ENCODE measurements around the gene FHIT. TPM values are rescaled to one million over a fixed set of nuclear protein-coding genes. Genes with fewer than 3 reads are reported as not detected.

FHIT gene
- total RNA-seq, 1 donor from 2014 or later: 8.5 TPM

DNA sequence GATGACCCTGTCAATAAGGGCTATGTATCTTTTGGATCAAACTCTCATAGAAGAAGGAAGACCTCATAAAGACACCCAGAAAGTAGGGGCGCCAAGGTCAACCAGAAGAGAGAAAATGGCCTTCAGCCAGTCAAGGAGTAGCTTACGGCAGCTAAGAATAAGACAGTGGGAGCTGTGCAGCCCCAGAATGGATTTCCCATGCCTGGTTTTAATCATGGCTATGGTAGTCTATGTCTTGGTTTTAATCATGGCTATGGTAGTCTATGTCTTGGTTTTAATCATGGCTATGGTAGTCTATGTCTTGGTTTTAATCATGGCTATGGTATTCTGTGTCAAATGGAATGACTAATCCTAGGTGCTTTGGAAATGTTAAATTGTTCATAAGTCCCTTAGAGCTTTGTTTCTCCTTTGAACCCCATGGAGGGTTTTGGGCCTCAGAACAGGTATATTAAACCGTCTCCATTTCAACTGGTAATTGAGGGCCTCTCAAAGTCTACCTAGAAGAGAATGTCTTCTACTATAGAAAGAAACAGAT, 1459.4 kb downstream of the FHIT start:
- DNase-seq (ENCODE audit: low spot score): no peak

DNA sequence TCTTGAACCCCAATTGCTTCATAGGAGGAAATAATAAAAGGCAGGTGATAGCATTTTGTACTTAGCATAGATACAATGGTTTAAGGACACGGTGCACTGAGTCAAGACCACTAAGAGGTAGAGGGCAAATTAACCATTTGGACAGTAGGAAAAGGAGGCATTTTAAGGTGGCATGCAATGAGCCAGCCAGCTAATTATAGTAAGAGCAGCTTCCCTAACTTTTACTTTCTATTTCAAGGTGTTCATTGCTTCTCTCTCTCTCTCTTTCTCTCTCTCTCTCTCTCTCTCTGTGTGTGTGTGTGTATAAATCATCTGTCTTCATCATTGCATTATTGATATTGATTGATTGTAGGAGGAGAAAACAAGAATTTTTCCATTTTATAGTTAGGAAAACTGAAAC, 1461.0 kb downstream of the FHIT start:
- no peak for DNase-seq (ENCODE audit: low spot score)

DNA sequence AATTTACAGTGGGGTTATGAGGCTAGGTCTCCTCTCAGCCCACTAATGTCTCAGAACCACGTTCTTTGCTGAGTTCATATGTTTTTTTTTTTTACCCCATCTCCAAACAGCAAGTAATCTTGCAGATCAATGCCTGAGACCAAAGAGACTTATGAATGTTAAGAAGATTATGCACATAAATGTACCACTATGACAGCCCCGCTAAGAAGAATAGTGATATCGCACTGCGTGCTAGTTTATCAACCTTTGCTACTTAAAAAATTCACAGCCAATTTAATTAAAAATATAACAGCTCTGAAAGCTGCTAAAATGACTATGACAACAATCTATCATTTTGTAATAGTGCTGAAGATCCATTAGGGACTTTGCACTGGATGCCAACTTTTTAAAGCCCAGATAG, 1462.5 kb downstream of the FHIT start:
- no peak for DNase-seq (ENCODE audit: low spot score)

DNA sequence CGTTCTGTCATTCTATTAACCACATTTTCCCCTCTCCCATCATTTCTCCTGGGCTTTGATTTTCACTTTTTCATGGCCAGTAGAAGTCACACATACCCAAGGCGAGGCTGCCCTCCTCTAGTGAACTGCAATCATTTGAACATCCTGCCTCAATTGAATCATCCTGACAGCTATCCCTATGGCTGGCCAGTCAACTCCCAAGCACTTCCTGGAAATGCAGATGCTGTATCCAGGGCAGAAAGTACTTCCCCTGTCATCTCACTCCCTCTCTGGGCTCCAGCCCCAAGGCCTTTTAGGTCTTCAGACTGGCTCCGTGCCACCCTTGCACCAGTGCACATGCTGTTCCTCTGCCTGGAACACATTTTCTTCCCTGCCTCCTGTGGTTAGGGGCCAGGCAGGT, 1463.1 kb downstream of the FHIT start:
- no peak for DNase-seq (ENCODE audit: low spot score)

DNA sequence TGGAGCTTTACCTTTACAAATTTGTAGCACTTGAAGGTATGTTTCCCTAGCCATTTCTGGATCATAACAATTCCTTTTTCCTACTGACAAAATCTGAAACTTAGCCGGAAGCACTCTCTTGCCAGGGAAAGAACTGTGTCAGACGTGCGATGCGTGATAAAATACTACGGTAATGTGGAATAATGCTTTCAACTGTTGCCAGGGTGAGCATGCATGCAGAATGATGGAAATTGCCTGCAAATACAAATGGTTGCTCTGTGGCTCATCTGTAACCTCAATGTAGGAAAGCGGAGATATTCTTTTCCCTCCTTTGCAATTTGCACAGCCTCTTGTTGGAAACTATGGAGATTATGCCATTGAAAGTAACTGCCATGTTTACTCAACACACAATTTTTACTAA, 1464.9 kb downstream of the FHIT start:
- DNase-seq (ENCODE audit: low spot score): no peak

DNA sequence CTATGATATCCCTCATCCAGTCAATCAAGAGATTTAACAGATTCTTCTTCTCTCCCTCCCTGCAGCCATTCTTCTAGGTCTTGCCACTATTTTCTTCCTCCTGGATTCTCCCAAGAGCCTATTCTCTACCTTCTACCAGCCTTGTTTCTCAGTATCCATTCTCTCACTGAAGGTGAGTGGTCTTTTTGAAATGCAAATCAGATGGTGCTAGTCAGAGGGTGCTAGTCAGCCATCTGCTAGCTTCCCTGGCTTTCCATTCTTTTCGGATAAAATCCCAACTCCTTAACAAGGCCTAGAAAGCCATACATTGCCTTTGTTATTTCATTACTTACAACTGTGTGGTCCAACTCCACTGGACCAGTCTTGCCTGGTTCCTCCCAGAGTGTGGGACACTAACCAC, 1467.1 kb downstream of the FHIT start:
- no peak for DNase-seq (ENCODE audit: low spot score)

DNA sequence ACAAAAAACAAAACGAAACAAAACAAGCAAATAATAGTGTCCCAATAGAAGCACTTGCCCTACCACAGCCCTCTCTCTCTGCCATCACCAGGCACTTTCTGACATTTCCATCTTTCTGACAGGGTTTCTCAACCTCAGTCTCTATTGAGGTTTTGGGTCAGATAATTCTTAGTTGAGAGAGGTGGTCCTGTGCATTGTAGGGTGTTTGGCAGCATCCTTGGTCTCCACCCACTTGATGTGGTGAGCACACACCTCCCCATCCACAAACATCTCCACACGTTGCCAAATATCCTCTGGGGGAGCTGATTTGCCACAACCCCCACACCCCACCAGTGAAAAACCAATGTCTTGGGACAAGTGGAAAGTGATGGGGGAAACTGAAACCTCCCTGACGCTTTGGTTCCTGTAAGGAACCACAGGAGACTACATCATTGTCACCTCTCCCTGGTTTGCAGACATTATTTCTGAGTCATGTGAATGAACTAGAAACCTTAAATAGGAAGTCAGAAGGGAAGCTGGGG, 1467.7 kb downstream of the FHIT start:
- DNase-seq (ENCODE audit: low spot score): no peak

DNA sequence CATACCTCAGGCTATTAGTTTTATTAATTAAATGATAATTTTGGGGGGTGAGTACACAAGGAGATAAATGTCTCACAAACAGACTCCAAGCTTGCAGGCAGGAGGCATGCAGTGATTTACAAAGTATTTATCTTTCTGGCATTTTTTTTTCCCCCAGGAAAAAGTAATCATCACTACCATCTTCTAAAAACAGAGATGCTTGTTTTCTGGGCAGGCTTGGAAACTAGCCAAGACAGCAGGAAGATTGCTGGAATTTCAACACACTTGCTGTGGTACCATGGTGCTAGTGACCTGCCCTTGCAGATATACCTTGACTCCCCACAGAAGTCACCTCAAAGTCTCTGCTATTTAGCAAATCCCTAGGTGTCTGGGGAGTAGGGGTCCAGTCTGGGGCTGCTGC, 1468.6 kb downstream of the FHIT start:
- DNase-seq (ENCODE audit: low spot score): no peak

DNA sequence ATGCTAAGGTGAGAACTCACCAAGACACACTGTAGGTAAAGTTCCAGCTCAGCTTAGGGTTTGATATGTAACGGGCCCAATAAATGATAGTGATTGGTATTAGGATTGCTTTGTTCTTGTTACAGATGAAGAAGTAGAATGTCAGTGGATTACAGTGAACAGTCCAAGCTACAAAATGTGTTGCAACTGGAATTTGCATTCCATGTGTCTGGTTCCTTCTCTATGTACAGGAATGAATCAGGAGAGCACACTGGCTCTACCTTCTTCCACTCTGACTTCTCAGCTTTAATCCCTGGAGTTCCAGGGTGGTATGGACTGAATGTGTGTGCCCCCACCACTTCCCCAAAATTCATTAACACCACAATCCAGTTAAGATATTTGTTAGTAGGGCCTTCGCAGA, 1471.0 kb downstream of the FHIT start:
- DNase-seq (ENCODE audit: low spot score): no peak

DNA sequence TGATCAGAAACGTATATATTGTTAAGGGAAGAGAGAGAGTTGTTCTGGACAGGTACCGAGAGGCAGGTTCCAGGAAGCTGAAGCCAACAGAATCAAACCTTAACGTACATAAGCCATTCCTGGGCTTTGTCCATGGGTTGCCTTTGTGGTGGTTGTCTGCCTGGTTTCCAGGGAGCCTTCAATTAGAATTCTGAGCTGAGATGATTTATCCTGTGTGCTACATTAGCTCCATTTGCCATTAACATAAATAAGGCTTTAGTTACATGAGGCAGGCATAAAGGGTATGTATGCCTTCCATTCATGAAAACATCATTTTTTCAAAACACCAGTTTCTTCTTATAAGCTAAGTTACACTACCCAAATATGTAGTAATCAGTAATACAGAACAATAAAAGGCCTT, 1472.0 kb downstream of the FHIT start:
- DNase-seq (ENCODE audit: low spot score): no peak

DNA sequence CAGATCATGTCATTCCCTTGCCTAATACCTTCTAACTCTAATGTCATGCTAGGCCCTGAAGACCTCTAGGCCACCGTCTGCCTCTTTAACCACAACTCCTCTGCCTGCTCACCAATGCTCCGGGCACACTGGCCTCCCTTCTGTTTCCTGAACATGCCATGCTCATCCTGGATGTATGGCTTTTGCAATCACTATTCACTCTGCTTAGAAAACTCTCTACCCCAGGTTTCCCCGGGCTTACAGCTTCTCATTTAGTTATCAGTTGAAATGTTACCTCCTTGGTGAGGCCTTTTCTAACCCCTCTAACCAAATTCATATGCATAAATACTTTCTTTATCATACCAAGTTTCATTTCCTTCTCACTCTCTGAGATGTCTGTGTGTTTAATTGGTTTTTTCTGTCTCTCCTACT, 1473.6 kb downstream of the FHIT start:
- no peak for DNase-seq (ENCODE audit: low spot score)

DNA sequence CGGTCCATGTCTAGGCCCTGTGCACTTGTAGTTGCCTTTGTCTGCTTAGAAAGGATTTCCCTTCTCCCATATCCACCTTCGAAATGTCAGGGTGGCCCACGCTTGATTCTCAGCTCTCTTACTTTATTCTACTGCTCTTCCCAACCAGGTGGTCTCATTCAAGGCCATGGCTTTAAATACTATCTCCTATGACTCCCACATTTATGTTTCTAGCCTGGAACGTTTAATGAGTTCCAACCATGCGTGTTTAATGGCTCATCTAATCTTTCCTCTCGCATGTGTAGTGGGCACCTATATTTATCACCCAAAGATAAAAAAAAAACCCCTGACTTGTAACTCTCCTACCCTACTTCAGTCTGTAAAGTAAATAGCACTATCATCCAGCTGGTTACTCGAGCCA, 1474.2 kb downstream of the FHIT start:
- no peak for DNase-seq (ENCODE audit: low spot score)

DNA sequence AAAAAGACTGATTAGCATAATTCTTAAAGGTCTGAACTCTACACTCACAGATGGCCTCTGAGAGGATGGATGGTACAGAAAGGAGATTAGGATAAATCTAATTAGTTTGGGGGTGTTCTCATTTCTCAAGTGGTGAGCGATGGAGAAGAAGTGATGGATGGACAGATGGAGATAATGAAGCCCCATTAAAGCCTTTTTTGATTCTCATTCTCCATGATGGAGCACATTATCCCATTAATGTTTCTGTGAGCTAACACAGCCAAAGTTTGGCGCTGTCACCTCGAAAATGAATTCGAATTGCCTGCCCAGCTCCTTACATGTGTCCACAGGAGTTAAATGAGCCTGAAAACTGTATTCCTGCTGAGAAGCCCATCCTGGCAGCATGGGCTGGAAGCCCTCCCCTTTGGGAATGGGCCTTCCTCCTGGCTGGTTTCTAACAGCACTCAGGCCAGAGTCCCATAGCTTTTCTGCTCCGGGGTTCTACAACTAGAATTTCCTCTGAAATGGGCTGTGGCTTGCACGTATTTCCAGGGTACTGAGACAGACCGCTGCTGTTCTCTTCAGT, 1475.4 kb downstream of the FHIT start:
- no peak for DNase-seq (ENCODE audit: low spot score)

DNA sequence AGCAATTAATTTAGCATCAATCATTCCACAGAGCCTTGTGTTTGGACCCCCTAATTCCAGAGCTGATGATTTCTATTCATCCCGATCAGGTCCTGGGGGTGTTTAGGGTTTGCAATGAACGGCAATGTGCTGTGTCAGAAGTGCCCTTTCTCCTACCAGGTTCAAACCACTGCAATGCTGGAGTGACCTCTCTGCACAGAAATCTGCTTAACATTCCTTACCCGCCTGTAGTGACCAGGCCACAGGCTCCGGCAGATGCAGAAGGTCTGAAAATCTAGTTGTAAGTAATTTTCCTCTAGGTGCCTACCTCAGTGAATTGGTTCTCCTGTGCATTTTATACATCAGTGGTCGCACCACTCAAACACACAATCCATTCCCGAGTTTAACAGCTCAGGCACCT, 1476.1 kb downstream of the FHIT start:
- DNase-seq (ENCODE audit: low spot score): no peak

DNA sequence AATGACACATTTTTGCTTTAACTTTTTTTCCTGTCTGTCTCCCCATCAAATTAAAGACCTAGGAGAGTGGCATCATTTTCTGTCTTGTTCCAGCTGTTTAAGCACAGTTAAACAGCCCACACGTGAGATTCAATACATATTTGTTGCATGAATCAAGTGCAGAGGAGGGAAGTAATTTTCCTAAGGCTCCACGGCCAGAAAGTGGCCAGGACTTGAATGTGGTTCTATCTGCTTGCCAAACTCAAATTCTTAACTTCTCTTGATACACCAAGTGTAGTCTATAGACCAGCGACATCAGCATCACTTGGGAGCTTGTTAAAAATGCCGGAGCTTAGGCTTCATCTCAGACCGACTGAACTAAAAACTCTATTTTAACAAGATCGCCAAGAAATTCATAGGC, 1476.6 kb downstream of the FHIT start:
- no peak for DNase-seq (ENCODE audit: low spot score)

DNA sequence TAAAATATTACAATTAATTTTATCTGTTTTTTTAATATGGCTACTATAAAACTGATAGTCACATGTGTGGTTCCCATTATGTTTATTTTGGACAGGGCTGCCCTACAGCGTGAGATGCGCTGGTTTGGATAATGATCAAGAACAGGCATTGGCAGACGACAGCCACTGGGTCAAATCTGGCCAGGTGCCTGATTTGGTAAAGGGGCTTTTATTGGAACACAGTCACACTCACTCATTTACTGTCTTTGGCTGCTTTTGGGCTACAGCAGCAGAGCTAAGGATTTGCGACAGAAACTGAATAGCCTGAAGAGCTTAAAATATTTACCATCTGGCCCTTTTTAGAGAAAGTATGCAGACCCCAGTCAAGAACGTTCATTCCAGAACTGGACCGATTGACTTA, 1477.3 kb downstream of the FHIT start:
- DNase-seq (ENCODE audit: low spot score): no peak

DNA sequence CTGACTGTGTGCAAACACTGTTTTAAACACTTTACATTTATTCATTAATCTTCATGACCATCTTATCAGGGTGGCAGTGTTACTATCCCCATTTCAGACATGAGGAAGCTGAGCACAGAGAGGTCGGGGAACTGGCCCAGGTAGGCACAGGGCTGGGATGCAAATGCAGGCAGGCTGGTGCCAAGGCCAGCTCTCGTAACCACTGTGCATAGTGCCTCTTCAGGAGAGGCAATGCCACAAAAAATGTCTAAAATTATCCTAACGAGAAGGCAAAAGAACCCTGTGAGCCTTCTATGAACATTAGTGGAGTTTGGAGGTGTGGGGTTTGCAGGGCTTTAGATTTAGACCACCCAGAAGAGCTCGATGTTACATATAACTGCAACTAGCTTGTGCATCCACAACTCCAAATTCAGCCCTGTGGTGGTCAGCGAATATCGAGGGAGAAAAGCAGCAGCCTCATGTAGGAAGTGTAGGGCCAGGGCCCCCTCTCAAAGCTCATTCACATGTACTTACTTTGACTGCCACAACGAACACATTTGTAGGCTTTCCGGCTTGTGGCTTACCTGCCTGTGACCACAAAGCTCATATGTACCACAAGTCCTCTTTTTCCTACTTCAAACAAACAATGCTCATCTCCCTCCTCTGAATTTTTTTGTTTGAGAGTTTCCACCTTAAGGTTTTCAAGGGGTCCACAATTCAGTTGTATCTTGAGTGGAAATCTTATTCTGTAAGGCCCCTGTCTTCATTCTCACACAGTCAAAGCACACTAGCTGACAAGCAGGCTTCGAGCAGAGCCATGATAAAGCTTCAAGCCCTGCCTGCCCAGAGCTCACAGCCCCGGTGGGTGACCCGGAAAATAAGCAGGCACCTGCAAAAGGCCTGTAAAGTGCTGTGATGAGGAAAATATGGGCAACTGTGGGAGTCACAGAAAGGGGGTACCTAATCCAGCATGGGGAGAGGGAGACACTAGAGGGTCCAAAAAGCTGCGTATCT, 1478.5 kb downstream of the FHIT start:
- DNase-seq (ENCODE audit: low spot score): no peak

DNA sequence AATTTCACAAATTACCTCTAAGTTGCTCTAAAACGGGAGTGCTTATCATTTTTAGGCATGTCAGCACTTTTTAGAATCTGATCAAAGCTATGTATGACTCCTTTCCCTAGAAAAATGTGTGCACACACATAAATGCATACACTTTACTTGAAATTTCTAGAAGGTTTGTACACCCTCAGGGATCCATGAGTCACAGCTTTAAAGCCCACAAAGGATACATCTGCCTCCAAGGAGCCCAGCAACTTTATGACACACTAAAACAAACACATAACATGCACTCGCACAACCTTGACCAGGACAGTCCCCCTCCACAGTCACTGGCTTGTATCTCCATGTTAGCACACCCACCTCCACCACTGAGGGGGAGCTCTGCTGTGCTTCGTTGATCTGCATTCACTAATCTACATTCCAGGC, 1479.5 kb downstream of the FHIT start:
- no peak for DNase-seq (ENCODE audit: low spot score)

DNA sequence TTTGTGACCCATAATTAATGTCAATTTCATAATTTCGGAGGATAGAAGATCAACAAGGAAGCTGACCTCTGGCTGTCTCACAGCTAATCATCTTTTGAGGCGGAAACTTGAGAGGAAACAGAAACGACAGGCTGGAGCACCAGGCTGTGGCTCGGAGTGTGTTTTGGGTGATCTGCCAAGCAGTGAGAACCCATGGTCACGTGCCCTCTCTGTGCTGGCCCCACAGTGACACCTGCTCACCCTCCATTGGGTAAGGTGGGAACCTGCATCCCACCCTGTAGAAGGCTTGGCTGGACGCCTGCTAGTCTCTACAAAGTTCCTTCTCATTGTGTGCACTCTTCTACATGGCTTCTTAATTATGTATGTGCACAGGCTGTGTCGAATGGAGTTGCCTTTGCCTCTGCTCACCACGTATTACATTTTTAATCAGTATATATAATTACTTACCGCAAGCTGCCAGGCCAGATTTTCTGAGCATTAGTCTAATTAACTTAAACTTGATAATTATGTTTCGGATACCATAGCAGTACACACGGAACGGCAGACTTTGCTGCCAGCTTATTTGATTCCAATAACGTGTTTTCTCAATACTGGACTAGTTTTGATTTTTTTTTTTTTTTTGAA, 1482.0 kb downstream of the FHIT start:
- DNase-seq (ENCODE audit: low spot score): no peak

DNA sequence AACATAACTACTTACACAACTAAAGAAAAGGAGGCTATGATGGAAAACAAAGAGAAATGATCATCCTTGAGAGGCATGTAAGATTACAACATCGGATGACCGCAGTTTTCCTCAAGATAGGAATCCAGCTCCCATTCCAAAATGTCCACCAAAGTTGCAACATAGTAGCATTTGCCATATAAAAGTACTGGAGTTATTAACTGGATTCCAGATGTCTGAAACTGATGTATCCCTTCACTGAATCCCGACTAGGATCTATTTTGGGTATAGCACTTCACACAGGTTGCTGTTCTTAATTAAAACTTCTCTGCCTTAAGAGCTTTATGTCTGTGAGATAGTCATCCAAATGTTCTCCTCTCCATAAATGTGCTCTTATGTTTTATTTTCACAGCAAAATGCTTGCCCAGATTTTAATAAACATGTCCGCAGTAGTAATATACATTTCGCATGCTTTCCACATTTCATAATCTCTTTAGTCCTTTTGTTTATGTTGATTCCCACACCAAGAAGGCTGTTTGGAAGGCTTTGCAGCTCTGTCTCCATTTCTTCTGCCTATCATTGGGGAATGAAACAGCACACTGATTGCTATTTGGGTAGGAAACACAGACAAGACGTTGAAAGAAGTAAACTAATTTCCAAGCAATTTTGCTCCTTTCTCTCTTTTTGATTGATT, 1484.9 kb downstream of the FHIT start:
- no peak for DNase-seq (ENCODE audit: low spot score)

DNA sequence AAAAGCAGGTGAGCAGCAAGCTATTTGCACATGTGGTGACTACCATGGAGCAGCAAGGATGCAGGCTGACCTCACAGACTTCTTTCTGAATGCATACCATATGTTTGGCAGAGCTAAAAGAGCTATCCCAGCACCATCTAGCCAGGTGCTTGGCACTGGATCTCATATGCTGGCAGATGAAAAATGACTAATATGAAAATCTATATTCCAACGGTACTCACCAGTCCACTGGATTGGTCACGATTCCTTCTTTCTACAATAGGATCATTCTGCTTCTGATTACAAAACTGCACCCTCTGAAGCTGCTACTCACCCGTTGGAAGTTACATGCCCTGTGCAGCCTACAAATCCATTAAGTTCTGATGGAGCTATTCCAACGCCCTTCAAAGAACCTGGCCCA, 1487.1 kb downstream of the FHIT start:
- no peak for DNase-seq (ENCODE audit: low spot score)

Measured in mesenteric fat pad (tissue), 1 donor.